Keratinocyte (primary cell): Measurements from ENCODE around the gene CHPF.

ENCODE experiments used
- CTCF ChIP-seq, 3 experiments: IDR thresholded peaks in 1 of 3; conservative IDR thresholded peaks in 1 of 3; optimal IDR thresholded peaks in 1 of 3; 2 replicates in 2 of 3; 3 replicates in 1 of 3; pipeline versions ENCODE3 to v1.5.1; 2011; ENCODE audit warnings: low read length in 3 of 3, mild to moderate bottlenecking in 3 of 3, moderate library complexity in 2 of 3, control low read depth in 1 of 3, inconsistent platforms in 1 of 3; ENCODE audit not compliant: insufficient read depth in 2 of 3; ENCODE audit errors: extremely low read depth in 1 of 3
- EZH2 ChIP-seq: IDR thresholded peaks from one replicate; pipeline ENCODE4 v1.6.1; 2012; ENCODE audit warnings: inconsistent platforms, mild to moderate bottlenecking, low read length, moderate library complexity

- no peak for TF ChIP-seq CTCF (optimal IDR thresholded peaks at IDR 0.05 in 1 of 3, IDR thresholded peaks at IDR 0.05 in 1 of 3, conservative IDR thresholded peaks at IDR 0.05 in 1 of 3; ENCODE audit: extremely low read depth in 1 of 3, insufficient read depth in 2 of 3, low read length in 3 of 3)
- TF ChIP-seq EZH2 = no peak
Measured at GRCh38 chr2:219547621-219548020, 4.0 kb upstream of the CHPF start.
